Brain pericyte (primary cell): ENCODE results near the gene CTU2.

Experiments
- DNase-seq: peaks from one replicate; pipeline ENCODE4 v3.0.0-alpha.2; 2012; ENCODE audit warnings: low read depth, low spot score

The CTU2 gene

GRCh38 chr16:88697116-88697830 lies 9.0 kb upstream of the CTU2 start:
- no peak for DNase-seq

- DNase-seq: no peak
Observed at GRCh38 chr16:88697831-88698615, 8.3 kb upstream of the CTU2 start.

DNA sequence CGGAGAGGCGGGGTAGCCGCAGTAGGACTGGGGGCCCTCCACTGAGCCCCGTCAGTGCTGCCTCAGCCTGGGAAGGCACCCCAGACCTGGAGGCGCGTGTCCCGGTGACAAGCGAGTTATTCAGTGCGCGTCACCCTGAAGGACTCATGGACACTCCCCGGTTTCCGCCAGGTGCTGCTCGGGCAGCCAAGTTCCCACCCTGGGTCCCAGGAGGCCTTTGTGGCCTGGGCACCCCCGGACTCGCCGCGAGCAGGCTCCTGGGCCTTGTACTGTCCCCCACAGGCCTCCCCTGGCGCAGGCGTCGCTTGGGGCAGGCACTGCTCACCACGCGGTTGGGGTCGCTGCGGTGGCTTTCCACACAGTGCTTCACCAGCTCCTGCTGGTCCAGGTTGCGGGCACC lies 7.7 kb upstream of the CTU2 start:
- no peak for DNase-seq

GRCh38 chr16:88699180-88699579 lies 7.1 kb upstream of the CTU2 start:
- no peak for DNase-seq

- no peak for DNase-seq
Observed at GRCh38 chr16:88700322-88700635, 6.0 kb upstream of the CTU2 start.

DNA sequence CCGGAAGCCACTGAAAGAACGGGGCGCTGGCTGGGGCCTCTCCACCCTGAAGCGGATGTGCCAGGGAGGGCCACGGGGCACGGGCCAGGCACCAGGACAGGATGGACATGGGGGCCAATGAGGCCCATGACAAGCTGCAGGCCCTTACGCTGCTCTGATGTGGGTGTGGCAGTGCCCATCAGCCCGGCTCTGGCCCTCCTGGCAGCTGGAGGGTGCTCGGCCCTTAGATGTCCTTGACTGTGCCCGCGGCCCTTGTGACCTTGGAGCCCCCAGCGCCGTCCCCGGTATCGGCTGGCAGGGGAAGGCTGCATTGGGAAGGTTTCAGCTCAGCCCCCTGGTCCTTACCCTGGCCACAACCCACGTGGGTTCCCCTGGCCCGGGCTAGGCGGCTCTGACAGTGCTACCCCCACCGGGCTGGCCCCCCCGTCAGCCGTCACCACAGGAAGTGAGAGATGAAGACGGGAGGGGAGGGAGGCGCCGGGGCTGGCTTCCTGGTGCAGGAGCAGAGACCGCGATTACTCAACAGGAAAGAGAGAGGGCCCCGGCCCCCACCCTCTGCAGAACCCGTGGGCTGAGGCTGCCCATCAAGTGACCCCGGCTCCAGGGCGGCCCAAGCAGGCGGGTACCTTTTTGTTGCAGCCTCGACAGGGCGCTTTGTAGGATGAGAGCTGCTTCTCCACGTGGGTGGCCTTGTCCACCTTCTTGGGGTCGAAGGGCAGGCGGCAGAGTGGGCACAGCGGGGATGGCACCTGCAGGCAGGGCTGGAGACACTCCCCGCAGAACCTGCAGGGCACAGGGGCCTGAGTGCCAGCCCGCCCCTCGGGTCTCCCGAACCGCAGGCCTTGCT lies 5.4 kb upstream of the CTU2 start:
- no peak for DNase-seq

DNA sequence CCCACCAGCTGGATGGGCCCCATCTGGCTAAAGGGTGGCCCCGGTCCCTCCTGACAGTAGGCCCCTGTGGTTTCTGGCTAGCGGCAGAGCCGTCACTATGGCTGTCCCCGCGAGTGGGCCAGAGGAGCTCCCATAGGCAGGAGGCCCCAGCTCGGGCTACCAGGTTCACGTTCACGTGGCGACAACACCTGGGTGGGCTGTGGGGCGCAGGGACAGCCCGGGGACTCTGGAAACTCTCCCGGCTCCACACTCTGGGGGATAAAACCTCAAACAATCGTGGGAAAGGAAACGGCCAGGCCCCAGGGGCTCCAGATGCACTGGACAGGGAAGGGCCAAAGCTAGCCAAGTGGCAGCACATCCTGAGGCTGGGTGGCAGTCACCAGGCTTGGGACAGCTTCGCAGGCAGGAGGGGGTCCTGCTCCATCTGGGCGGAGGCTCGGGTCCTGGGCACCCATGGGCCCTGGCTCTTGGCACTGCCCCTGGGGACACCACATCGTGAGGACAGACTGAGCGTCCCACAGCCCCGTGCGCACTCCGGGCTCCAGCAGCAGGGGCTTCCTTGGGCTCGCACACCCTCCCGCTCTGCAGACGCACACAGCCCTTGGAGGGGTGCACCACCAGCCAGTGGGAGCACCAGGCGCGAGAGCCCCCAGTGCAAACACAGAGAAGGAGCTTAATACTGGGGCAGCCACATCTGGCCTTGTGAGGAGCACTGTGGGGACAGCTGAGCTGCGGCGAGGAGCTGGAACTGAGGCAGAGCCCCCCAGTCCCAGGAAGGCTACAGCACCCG lies 4.5 kb upstream of the CTU2 start:
- no peak for DNase-seq

- DNase-seq: no peak
Observed at GRCh38 chr16:88702371-88703210, 3.7 kb upstream of the CTU2 start.

DNA sequence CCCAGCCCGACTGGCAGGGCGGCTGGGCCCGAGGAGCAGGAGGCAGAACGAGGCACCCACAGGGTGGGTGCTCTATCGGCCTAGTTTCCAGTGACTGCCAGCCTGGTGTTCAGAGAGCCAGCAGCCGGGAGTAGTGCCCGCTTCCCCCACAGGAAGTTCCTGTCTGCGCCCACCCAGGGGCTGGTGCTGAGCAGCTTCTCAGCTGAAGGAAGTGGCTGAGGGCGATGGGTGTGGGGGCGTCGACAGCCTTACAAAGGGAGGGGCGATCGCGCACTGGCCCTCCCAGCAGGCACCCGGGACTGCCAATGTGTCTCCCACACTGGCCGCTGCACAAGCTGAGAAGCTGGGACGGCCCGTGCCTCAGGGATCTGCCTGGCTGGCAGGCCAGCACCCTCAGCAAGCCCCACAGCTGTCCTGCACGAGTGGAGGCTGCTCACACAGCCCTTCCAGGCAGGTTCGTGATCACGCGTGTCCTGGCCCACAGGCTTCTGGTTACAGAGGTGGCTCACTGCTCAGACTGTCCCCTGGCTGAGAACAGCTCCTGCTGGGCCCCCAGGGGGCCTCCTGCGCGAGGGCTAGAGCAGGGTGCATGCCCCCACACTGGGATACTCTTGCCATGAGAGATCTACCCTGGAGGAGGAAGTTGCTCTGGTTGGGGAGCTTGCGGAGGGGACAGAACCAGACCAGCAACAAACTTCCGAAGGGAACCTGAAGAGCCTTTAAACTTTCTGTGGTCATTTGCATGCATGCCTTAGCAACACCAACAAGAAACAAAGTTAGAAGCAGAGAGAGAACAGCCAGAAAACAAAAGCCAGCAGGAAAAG lies 2.6 kb upstream of the CTU2 start:
- DNase-seq: no peak

DNA sequence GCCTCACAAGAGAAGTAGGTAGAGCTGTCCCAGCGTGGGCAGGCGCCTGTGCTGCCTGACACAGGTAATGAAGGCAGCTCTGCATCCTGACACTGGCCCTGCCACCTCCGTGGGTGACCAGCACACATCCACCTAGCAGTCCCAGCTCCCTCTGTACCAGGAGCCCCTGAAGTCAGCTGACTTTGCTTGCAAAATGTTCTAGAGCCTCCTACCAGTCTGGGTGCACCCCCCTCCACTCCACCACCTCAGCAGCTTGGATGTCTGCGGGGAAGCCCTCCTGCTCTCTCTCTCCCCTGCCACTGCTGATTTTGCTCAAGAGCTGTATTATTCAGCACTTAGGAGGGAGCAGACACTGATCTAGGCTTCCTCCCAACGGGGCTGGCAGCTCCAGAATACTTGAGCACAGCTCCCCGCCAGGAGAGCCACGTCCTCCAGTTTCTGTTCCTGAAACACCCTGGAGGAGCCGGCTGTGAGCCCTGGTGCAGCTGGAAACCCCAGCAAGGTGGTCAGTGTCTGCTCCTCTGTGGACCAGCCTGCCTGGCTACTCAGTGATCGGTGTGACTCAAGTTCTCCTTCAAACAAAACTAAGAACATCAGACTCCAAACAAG lies 1.1 kb upstream of the CTU2 start:
- DNase-seq: no peak

GRCh38 chr16:88705801-88706228 lies 488 bp upstream of the CTU2 start:
- DNase-seq: no peak

- DNase-seq: no peak
Observed at GRCh38 chr16:88706965-88707826, 893 bp downstream of the CTU2 start.

DNA sequence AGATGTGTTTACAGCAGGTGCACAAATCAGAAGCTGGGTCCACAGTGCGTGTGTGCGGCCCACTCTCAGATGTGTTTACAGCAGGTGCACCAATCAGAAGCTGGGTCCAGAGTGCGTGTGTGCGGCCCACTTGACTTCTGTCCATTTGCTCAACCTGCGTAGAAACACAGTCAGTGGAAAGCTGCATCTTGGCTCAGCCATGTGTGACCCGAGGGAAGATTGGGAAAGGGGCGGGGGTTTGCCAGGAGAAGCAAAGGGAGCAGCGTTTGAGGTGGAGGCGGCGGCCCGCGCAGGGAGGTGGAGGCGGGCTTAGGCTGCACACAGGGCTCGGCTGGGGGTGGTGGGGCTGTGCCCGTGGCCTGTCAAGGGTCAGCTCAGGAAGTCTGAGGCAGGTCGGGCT lies 4.3 kb downstream of the CTU2 start:
- DNase-seq: no peak

- DNase-seq: no peak
Observed at GRCh38 chr16:88711750-88712340, 5.5 kb downstream of the CTU2 start.

GRCh38 chr16:88712362-88712979 lies 6.2 kb downstream of the CTU2 start:
- no peak for DNase-seq

DNA sequence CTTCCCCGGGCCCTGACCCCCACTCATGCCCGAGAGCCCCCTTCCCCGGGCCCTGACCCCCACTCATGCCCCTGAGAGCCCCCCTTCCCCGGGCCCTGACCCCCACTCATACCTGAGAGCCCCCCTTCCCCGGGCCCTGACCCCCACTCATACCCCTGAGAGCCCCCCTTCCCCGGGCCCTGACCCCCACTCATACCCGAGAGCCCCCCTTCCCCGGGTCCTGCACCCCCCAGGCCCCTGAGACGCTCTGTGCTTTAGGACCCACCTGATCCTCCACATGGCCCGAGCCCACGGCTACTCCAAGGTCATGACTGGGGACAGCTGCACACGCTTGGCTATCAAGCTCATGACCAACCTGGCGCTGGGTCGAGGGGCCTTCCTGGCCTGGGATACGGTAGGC lies 6.8 kb downstream of the CTU2 start:
- no peak for DNase-seq

DNA sequence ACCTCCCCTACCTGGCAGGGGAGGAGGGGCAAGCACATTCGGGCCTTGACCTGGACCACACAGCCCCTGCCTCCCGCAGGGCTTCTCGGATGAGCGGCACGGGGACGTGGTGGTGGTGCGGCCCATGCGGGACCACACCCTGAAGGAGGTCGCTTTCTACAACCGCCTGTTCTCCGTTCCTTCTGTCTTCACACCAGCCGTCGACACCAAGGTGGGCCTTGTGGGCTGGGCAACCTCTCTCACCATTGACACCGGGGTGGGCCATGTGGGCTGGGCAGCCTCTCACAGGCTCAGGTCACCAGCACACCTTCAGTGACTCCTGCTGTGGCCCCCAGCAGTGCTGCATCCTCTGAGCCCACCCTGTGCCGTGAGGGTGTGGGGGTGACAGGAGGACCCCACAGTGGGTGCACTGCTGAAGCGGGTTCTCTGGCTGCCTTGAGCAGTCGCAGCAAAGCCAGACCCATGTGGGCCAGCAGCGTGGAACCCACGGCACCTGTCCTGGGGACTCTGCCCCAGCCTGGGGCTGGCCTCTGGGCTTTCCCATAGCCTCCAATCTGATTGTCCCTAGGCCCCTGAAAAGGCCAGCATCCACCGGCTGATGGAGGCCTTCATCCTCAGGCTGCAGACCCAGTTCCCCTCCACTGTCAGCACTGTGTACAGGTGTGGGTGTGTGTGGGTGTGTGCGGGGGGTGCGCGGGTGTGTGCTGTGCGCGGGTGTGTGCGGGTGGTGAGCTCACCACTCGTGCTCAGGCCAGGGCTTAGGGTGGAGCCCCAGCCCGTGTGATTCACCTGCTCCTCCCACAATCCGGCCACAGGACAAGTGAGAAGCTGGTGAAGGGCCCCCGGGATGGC lies 7.5 kb downstream of the CTU2 start:
- DNase-seq: no peak
